Endothelial cell (in vitro differentiated cells): ENCODE measurements around the gene GLTPD2. TPM values are rescaled to one million over a fixed set of nuclear protein-coding genes. Genes with fewer than 3 reads are reported as not detected.

ENCODE experiments used
- DNase-seq: peaks from one replicate; pipeline ENCODE4 v3.0.0; 2021; ENCODE audit warnings: low spot score
- H3K27ac Mint-ChIP-seq: one replicate; pipeline ENCODE4 v1.8.0; 2021; ENCODE audit warnings: mixed read lengths, inconsistent platforms; ENCODE audit not compliant: unreplicated experiment
- H3K27me3 Mint-ChIP-seq: one replicate; pipeline ENCODE4 v1.8.0; 2021; ENCODE audit warnings: mild to moderate bottlenecking, moderate library complexity, mixed read lengths, inconsistent platforms; ENCODE audit not compliant: unreplicated experiment
- H3K36me3 Mint-ChIP-seq: one replicate; pipeline ENCODE4 v1.8.0; 2021; ENCODE audit warnings: mild to moderate bottlenecking, low read depth, mixed read lengths, inconsistent platforms; ENCODE audit not compliant: unreplicated experiment
- H3K4me1 Mint-ChIP-seq: one replicate; pipeline ENCODE4 v1.8.0; 2021; ENCODE audit warnings: mild to moderate bottlenecking, mixed read lengths, inconsistent platforms; ENCODE audit not compliant: unreplicated experiment
- H3K4me3 Mint-ChIP-seq: one replicate; pipeline ENCODE4 v1.8.0; 2021; ENCODE audit warnings: mild to moderate bottlenecking, mixed read lengths, inconsistent platforms; ENCODE audit not compliant: unreplicated experiment
- H3K9me3 Mint-ChIP-seq: one replicate; pipeline ENCODE4 v1.8.0; 2021; ENCODE audit warnings: mixed read lengths, inconsistent platforms; ENCODE audit not compliant: unreplicated experiment
- CTCF ChIP-seq: fragments of 200-600 bp; sonication (generic); IDR thresholded peaks from one replicate; pipeline ENCODE4 v1.5.0; 2021; ENCODE audit warnings: antibody characterized with exemption; ENCODE audit not compliant: unreplicated experiment
- total RNA-seq: library from RNA; stranded (reverse); fragmentation: NEBNext Ultra II Directional; extraction: Animal tissue kit (Norgen Biotek cat#: 25700); gene quantifications from one replicate; pipeline ENCODE4 v1.2.1, GENCODE V29; 2021; ENCODE audit not compliant: unreplicated experiment

Gene GLTPD2
- total RNA-seq, 1 donor from 2014 or later, result not detected

DNA sequence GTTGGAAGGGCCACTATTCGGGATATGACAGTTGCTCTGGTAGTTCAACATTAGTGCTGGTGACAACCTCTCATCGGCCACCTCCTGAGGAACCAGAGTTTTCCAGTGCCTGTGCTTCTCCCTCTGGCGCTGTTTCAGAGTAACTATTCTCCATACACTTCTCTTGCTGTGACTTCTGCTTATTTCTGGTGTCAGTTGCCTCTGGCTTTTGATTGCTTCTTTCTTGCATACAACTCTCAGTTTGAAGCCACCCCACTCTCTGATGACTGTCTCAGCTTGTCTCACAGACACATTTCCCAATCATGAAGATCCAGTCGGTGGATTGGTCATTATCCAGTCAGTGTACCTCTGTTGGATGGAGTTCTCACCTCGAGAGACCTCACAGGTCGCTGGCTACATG is 20.5 kb upstream of the GLTPD2 start:
- Mint-ChIP-seq H3K4me3 (no peak overlapping the region), H3K27me3 (no peaks in the 10 kb centered on the region), H3K9me3 (no peaks in the 10 kb centered on the region), H3K27ac (no peak overlapping the region), H3K36me3 (no peaks in the 10 kb centered on the region), H3K4me1 (no peaks in the 10 kb centered on the region)
- TF ChIP-seq CTCF, result no peak
- no peak for DNase-seq

GRCh38 chr17:4769628-4770027 is 19.1 kb upstream of the GLTPD2 start:
- H3K4me3 Mint-ChIP-seq, result no peak overlapping the region
- no peak for DNase-seq
- no peaks in the 10 kb centered on the region for H3K36me3 Mint-ChIP-seq
- no peak for TF ChIP-seq CTCF
- no peaks in the 10 kb centered on the region for H3K27me3 Mint-ChIP-seq
- H3K9me3 Mint-ChIP-seq, result no peaks in the 10 kb centered on the region
- H3K4me1 Mint-ChIP-seq, result no peaks in the 10 kb centered on the region
- H3K27ac Mint-ChIP-seq, result no peak overlapping the region

DNA sequence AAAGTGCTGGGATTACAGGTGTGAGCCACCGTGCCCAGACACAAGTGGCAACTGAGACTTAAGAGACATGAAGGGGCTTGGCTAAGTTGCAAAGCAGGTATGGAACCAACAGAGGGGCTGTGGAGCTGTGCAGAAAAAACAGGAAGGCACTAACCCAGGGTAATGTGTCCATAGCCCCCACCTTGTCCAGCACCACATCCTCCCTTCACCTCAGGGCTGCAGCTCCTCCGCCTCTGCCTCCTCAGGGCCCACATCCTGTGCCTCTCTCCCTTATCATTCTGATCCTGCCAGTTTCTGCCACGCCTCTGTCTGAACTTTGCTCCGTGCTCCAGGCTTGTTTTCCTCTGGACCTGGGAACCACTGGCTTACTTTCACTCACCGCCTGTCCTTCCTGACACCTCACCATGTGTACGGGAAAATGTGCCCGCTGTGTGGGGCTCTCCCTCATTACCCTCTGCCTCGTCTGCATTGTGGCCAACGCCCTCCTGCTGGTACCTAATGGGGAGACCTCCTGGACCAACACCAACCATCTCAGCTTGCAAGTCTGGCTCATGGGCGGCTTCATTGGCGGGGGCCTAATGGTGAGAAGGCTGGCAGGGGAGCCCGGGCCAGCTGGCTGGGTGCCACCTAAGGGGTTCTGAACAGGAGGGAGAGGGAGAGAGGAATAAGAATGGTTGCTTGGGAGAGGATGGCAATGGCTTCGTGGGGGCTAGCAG is 17.1 kb upstream of the GLTPD2 start, which contains the start of gene TM4SF5:
Gene TM4SF5 (plus strand): TSS at position 368 of the 716 bp plus-strand sequence. CDS start 37 bp downstream, at position 405.
- TF ChIP-seq CTCF, result no peak
- H3K27ac Mint-ChIP-seq, result no peak within 1 kb of the TSS
- no peaks in the 10 kb centered on the region for H3K27me3 Mint-ChIP-seq

DNA sequence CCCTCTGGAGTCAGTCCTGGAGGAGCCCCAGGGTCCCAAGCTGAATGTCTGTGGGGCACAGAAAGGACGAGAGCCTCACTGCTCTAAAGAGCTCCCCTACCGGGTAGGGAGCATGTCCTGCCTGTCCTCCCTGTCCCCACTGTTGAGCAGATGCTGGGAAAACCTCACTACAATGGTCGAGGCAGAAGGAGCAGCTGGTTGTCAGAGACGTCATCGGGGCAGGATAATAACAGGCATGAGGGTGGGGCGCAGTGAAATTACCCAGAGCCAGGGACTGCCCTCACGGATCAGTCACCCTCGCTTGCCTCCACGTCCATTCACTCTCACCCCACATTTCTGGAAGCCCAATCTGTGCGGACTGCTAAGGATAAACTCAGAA is 16.5 kb upstream of the GLTPD2 start:
- Mint-ChIP-seq H3K4me3 (no peak overlapping the region), H3K27me3 (no peaks in the 10 kb centered on the region), H3K27ac (no peak overlapping the region), H3K36me3 (no peaks in the 10 kb centered on the region), H3K4me1 (no peaks in the 10 kb centered on the region), H3K9me3 (no peaks in the 10 kb centered on the region)
- DNase-seq, result no peak
- TF ChIP-seq CTCF, result no peak

More for the DNA sequence above, 17.1 kb upstream of the GLTPD2 start, which contains the start of gene TM4SF5:
- Mint-ChIP-seq H3K4me1 (no peaks in the 10 kb centered on the region), H3K9me3 (no peaks in the 10 kb centered on the region), H3K4me3 (peak within 1 kb of the TSS; percentile 53), H3K36me3 (no peaks in the 10 kb centered on the region)
- no peak for DNase-seq

DNA sequence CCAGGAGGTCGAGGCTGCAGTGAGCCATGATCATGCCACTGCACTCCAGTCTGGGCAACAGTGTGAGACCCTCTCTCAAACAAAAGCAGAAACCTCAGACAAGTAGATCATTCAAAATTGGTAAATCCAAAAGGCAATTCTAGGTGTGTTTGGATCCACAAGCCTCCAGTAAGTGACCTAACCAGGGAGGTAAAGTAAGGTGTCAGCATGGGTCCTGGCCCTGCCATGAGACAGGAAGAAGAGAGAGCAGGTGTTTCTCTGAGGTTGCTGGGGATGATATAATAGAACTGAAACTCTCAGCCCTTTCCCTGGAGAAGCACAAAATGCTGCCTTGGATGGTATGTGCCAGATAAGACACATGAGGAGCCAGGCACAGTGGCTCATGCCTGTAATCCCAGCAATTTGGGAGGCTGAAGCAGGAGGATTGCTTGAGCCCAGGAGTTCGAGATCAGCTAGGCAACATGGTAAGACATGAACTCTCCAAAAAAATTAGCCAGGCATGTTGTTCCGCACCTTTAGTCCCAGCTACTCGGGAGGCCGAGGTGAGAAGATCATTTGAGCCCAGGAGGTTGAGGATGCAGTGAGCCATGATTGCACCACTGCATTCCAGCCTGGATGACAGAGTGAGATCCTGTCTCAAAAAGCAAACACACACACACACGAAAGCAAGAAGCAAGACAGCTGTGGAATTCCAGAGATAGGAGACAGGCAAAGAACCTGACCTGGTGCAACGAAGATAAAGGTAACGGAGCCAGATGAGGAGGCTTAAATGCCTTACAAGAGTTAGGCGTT is 10.6 kb upstream of the GLTPD2 start:
- H3K27me3 Mint-ChIP-seq, result peaks cover 4% of the 10 kb centered on the region
- H3K27ac Mint-ChIP-seq, result no peak overlapping the region
- TF ChIP-seq CTCF, result no peak
- no peak for DNase-seq
- no peaks in the 10 kb centered on the region for H3K36me3 Mint-ChIP-seq
- no peak overlapping the region for H3K4me3 Mint-ChIP-seq
- H3K4me1 Mint-ChIP-seq, result no peaks in the 10 kb centered on the region
- no peaks in the 10 kb centered on the region for H3K9me3 Mint-ChIP-seq
